Fibroblast of lung (primary cell): ENCODE measurements around the gene MYL3.

Source experiments
- EZH2 ChIP-seq: IDR thresholded peaks from 2 replicates; pipeline ENCODE4 v1.5.1; 2012; ENCODE audit warnings: low read length, control low read depth, mild to moderate bottlenecking; ENCODE audit errors: missing control alignments
- TF ChIP-seq, protein P1 (sequence below), 2 donors: IDR thresholded peaks in 1 of 2; conservative IDR thresholded peaks in 1 of 2; 1 replicate in 1 of 2; 2 replicates in 1 of 2; pipeline ENCODE4 v1.5.1; 2011 to 2012; ENCODE audit warnings: low read length in 2 of 2, control low read depth in 1 of 2, inconsistent platforms in 1 of 2, low read depth in 1 of 2, mild to moderate bottlenecking in 1 of 2

DNA sequence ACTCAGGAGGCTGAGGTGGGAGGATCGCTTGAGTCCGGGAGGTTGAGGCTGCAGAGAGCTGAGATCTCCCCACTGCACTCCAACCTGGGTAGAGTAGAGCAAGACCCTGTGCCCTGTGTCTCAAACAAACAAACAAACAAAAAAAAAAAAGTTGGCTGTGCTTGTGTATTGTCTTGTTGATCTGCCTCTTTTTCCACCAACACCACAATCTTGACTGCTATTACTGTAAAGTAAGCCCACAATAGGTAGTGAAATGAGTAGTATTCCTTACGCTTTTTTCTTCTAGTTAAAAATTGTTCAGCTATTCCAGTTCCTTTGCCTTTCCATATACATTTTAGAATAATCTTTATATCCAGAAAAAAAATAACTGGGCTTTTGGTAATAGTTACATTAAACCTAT is 49.7 kb upstream of the MYL3 start:
- TF ChIP-seq, protein P1, sequence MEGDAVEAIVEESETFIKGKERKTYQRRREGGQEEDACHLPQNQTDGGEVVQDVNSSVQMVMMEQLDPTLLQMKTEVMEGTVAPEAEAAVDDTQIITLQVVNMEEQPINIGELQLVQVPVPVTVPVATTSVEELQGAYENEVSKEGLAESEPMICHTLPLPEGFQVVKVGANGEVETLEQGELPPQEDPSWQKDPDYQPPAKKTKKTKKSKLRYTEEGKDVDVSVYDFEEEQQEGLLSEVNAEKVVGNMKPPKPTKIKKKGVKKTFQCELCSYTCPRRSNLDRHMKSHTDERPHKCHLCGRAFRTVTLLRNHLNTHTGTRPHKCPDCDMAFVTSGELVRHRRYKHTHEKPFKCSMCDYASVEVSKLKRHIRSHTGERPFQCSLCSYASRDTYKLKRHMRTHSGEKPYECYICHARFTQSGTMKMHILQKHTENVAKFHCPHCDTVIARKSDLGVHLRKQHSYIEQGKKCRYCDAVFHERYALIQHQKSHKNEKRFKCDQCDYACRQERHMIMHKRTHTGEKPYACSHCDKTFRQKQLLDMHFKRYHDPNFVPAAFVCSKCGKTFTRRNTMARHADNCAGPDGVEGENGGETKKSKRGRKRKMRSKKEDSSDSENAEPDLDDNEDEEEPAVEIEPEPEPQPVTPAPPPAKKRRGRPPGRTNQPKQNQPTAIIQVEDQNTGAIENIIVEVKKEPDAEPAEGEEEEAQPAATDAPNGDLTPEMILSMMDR (conservative IDR thresholded peaks at IDR 0.05 in 1 of 2, IDR thresholded peaks at IDR 0.05 in 1 of 2; ENCODE audit: low read depth in 1 of 2, low read length in 2 of 2): no peak
- no peak for TF ChIP-seq EZH2
